IMR-90 (cell line): ENCODE results near the gene CTBP2. TPM values are rescaled to one million over a fixed set of nuclear protein-coding genes. Genes with fewer than 3 reads are reported as not detected.

Experiments
- ATAC-seq: fragments of 200-7000 bp; cut with Tn5 transposase; 2 replicates; pipeline ENCODE4 v1.9.1; 2020; ENCODE audit warnings: low read depth, mild to moderate bottlenecking, moderate library complexity
- BruUV-seq: library from RNA; stranded (reverse); fragments of 400-500 nt; replicated peaks from 2 replicates; lab custom pipeline; 2021; lab: Mats Ljungman, UMichigan
- CTCF ChIA-PET: fragments of 300-600 bp; formaldehyde crosslinking; extraction: SDS; loops from one replicate; lab custom pipeline; 2021; ENCODE audit warnings: antibody characterized with exemption; lab: Yijun Ruan, JAX
- POLR2A ChIA-PET: fragments of 300-600 bp; sonication (Branson Sonifier 250); formaldehyde crosslinking; loops from one replicate; lab custom pipeline; 2022; ENCODE audit warnings: antibody characterized with exemption; ENCODE audit not compliant: unreplicated experiment; lab: Charles Lee
- DNase-seq: peaks from one replicate; pipeline ENCODE4 v3.0.0; 2013
- H2AFZ ChIP-seq: replicated peaks from 2 replicates; pipeline ENCODE3; 2013; ENCODE audit warnings: low read length, mild to moderate bottlenecking; ENCODE audit not compliant: poor library complexity
- H2AK5ac ChIP-seq: 2 replicates; pipeline ENCODE4 v1.6.1; 2013; ENCODE audit warnings: low read depth, low read length, inconsistent platforms
- H2AK9ac ChIP-seq: replicated peaks from 2 replicates; pipeline ENCODE3; 2013; ENCODE audit warnings: mild to moderate bottlenecking, low read depth, low read length, moderate library complexity; ENCODE audit not compliant: poor library complexity
- H2BK120ac ChIP-seq: 2 replicates; pipeline ENCODE4 v1.6.1; 2013; ENCODE audit warnings: low read depth, low read length, inconsistent platforms
- H2BK15ac ChIP-seq: 3 replicates; pipeline ENCODE4 v1.6.1; 2013; ENCODE audit warnings: low read depth, low read length, inconsistent platforms
- H2BK20ac ChIP-seq: 2 replicates; pipeline ENCODE4 v1.6.1; 2013; ENCODE audit warnings: low read depth, mild to moderate bottlenecking, inconsistent platforms, low read length, moderate library complexity
- H2BK5ac ChIP-seq: 2 replicates; pipeline ENCODE4 v1.6.1; 2013; ENCODE audit warnings: mild to moderate bottlenecking, low read depth, low read length, inconsistent platforms; ENCODE audit not compliant: poor library complexity, severe bottlenecking
- H3K14ac ChIP-seq: replicated peaks from 2 replicates; pipeline ENCODE4 v1.6.1; 2013; ENCODE audit warnings: low read depth, low read length, inconsistent platforms
- H3K18ac ChIP-seq: 2 replicates; pipeline ENCODE4 v1.6.1; 2013; ENCODE audit warnings: low read depth, low read length, control low read depth
- H3K23ac ChIP-seq: 2 replicates; pipeline ENCODE4 v1.6.1; 2013; ENCODE audit warnings: low read depth, low read length, inconsistent platforms
- H3K27ac ChIP-seq: 2 replicates; pipeline ENCODE4 v1.5.1; 2013; ENCODE audit warnings: mild to moderate bottlenecking, control low read depth, low read length; ENCODE audit not compliant: insufficient read depth
- H3K27me3 ChIP-seq: 2 replicates; pipeline ENCODE4 v1.6.1; 2013; ENCODE audit warnings: low read length; ENCODE audit not compliant: control insufficient read depth, insufficient read depth
- H3K36me3 ChIP-seq: 2 replicates; pipeline ENCODE4 v1.6.1; 2013; ENCODE audit warnings: low read length, mixed read lengths; ENCODE audit not compliant: control insufficient read depth, insufficient read depth
- H3K4ac ChIP-seq: 2 replicates; pipeline ENCODE4 v1.6.1; 2013; ENCODE audit warnings: low read depth, low read length, inconsistent platforms
- H3K4me1 ChIP-seq: 2 replicates; pipeline ENCODE4 v1.6.1; 2013; ENCODE audit warnings: low read length, mixed read lengths; ENCODE audit not compliant: control insufficient read depth, insufficient read depth
- H3K4me2 ChIP-seq: 2 replicates; pipeline ENCODE4 v1.6.1; 2013; ENCODE audit warnings: low read depth, mild to moderate bottlenecking, control low read depth, low read length, moderate library complexity
- H3K4me3 ChIP-seq: 2 replicates; pipeline ENCODE4 v1.5.1; 2013; ENCODE audit warnings: low read depth, mild to moderate bottlenecking, control low read depth, low read length, moderate library complexity; ENCODE audit not compliant: insufficient read depth
- H3K56ac ChIP-seq: 2 replicates; pipeline ENCODE4 v1.6.1; 2013; ENCODE audit warnings: low read length, inconsistent platforms; ENCODE audit not compliant: insufficient read depth; ENCODE audit errors: extremely low read depth
- H3K79me1 ChIP-seq, 2 experiments: 2 replicates each; pipeline ENCODE4 v1.6.1; 2013; ENCODE audit warnings: low read length in 2 of 2, inconsistent platforms in 1 of 2, low read depth in 1 of 2
- H3K9ac ChIP-seq: 2 replicates; pipeline ENCODE4 v1.6.1; 2013; ENCODE audit warnings: low read depth, low read length, control low read depth
- H3K9me1 ChIP-seq: 2 replicates; pipeline ENCODE4 v1.6.1; 2013; ENCODE audit warnings: low read length, inconsistent platforms; ENCODE audit not compliant: insufficient read depth
- H3K9me3 ChIP-seq: 2 replicates; pipeline ENCODE4 v1.6.1; 2013; ENCODE audit warnings: low read length; ENCODE audit not compliant: control insufficient read depth, insufficient read depth
- H4K20me1 ChIP-seq: 2 replicates; pipeline ENCODE4 v1.6.1; 2013; ENCODE audit warnings: low read length, inconsistent platforms; ENCODE audit not compliant: insufficient read depth
- H4K5ac ChIP-seq: 2 replicates; pipeline ENCODE4 v1.6.1; 2013; ENCODE audit warnings: mild to moderate bottlenecking, low read depth, low read length, control low read depth
- H4K8ac ChIP-seq, 2 experiments: 2 replicates each; pipeline ENCODE4 v1.6.1; 2013; ENCODE audit warnings: low read depth in 2 of 2, low read length in 2 of 2, control low read depth in 1 of 2, inconsistent platforms in 1 of 2
- H4K91ac ChIP-seq: 2 replicates; pipeline ENCODE4 v1.6.1; 2013; ENCODE audit warnings: low read depth, low read length, inconsistent platforms; ENCODE audit not compliant: insufficient read depth
- CHD1 ChIP-seq: IDR thresholded peaks from 2 replicates; pipeline ENCODE4 v1.6.1; 2012; ENCODE audit warnings: low read depth, low read length, improper control_type of control experiment
- NFE2L2 ChIP-seq: fragments of 150-350 bp; IDR thresholded peaks from 2 replicates; pipeline ENCODE4 v1.6.1; 2016; ENCODE audit warnings: low read depth, mild to moderate bottlenecking, low read length
- SMC3 ChIP-seq: fragments of 150-350 bp; IDR thresholded peaks from 2 replicates; pipeline ENCODE4 v1.6.1; 2016; ENCODE audit warnings: low read depth, mild to moderate bottlenecking, antibody characterized with exemption, low read length, moderate library complexity
- WGBS, 2 experiments: methylation state at CpG; one replicate each; pipeline versions ENCODE4 v1.1.5 to v1.1.7; 2013; ENCODE audit warnings: missing lambda C conversion rate in 2 of 2; ENCODE audit not compliant: insufficient read length in 1 of 2; ENCODE audit errors: extremely low coverage in 2 of 2; 5-methylcytosine and 5-hydroxymethylcytosine counted together
- dilution Hi-C: fragments of 300-500 bp; cut with HindIII; formaldehyde crosslinking; loops from one replicate; pipeline ENCODE4 v1.14.3; 2018; ENCODE audit warnings: low sequenced_read_pairs; ENCODE audit not compliant: unreplicated experiment
- in situ Hi-C: fragments of 300-500 bp; cut with MboI; formaldehyde crosslinking; loops from 3 replicates; pipeline ENCODE4 v1.14.3; 2019; ENCODE audit warnings: low sequenced_read_pairs, inconsistent platforms, mixed read lengths
- intact Hi-C: fragments of 100-400 bp; cut with micrococcal nuclease; formaldehyde crosslinking; loops from 2 replicates; pipeline ENCODE4 v1.10.0; 2022
- polyA plus RNA-seq, 3 experiments: library from polyadenylated mRNA; depleted of rRNA; stranded (reverse); fragments of >200 nt; gene quantifications; 2 replicates each; pipeline ENCODE4 v1.2.3, GENCODE V29; 2012; ENCODE audit warnings: low replicate concordance in 1 of 3
- total RNA-seq: library from RNA; depleted of rRNA; stranded (reverse); fragments of >200 nt; gene quantifications from 2 replicates; pipeline ENCODE4 v1.2.3, GENCODE V29; 2012

Gene CTBP2
- total and polyA plus RNA-seq, 2 of the 4 experiments (the other 2 are of a cell fraction): 81.0 to 86.6 TPM

DNA sequence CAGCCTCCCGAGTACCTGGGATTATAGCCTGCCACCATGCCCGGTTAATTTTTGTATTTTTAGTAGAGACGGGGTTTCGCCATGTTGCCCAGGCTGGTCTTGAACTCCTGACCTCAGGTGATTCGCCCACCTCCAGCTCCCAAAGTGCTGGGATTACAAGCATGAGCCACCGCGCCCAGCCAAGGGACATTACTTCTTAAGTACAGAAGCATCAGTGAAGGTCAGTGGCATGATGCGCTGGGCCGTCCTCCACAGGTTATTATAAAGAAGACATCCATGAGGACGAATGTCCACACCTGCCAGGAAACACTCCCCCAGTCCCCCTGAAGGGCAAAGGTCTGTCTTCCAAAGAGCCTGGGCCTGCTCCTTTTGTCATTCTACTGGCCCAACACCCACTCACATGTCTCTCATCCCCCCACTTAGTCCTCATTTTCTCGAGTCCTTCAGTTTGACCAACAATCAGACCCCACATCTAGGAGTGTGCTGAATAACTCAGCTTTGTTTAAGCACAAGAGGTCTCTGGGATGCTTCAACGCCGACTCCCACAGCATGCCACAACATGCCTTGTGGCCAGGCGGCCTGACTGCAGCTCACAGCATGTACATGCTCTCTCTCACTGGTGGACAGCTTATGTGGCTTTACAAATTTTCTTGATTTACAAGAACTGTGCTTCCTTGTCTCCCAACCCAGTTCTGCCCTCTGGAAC lies 73.0 kb downstream of the CTBP2 start (continued):
- no peak for TF ChIP-seq CHD1

GRCh38 chr10:125086691-125087090 lies 73.7 kb downstream of the CTBP2 start:
- BruUV-seq: no TSS peak
- H4K20me1 ChIP-seq: peaks cover 36% of the 10 kb centered on the region
- H3K9me3 ChIP-seq: no peaks in the 10 kb centered on the region
- peaks cover 15% of the 10 kb centered on the region for H3K36me3 ChIP-seq
- in situ Hi-C loops (no loop called here), intact Hi-C loops (no loop called here), dilution Hi-C loops (no loop called here)
- no peak overlapping the region for H2BK15ac ChIP-seq
- H3K4me1 ChIP-seq: peaks cover 35% of the 10 kb centered on the region
- no peaks in the 10 kb centered on the region for H3K27me3 ChIP-seq
- H4K91ac ChIP-seq: no peak overlapping the region
- no peak overlapping the region for H2BK20ac ChIP-seq
- DNase-seq: no peak
- H3K56ac ChIP-seq: no peak overlapping the region
- no peak overlapping the region for H3K4me3 ChIP-seq
- no CpG with 5 or more reads among the region's 9 CpGs for WGBS, 2 experiments
- H2AFZ ChIP-seq: no peak overlapping the region
- H3K4ac ChIP-seq: no peak overlapping the region
- no peak overlapping the region for H2BK120ac ChIP-seq
- H2AK9ac ChIP-seq: no peak overlapping the region
- CTCF ChIA-PET: no interaction called here
- no peak overlapping the region for H3K18ac ChIP-seq
- H3K23ac ChIP-seq: no peak overlapping the region
- no peak overlapping the region for H4K8ac ChIP-seq
- no peak overlapping the region for H3K14ac ChIP-seq
- no peak for ATAC-seq
- no peak overlapping the region for H3K9ac ChIP-seq
- H2BK5ac ChIP-seq: no peak overlapping the region
- H4K5ac ChIP-seq: no peak overlapping the region
- no peak overlapping the region for H2AK5ac ChIP-seq
- H3K79me1 ChIP-seq: peaks cover 52 to 85% of the 10 kb centered on the region in 2 experiments
- no peak overlapping the region for H3K27ac ChIP-seq
- no peak overlapping the region for H3K4me2 ChIP-seq
- POLR2A ChIA-PET: no interaction called here
- TF ChIP-seq SMC3 (no peak), NFE2L2 (no peak)
- H3K9me1 ChIP-seq: peaks cover 51% of the 10 kb centered on the region
